Measurements from ENCODE around the gene CANT1.
A peak's percentile ranks its signal among the peaks of the same experiment; 100 is the strongest.
"Not testable (repeated sequence)": the region's sequence is repeated elsewhere in the genome, so short reads cannot be mapped to it uniquely, and the experiment has no call there.

Gene CANT1

DNA sequence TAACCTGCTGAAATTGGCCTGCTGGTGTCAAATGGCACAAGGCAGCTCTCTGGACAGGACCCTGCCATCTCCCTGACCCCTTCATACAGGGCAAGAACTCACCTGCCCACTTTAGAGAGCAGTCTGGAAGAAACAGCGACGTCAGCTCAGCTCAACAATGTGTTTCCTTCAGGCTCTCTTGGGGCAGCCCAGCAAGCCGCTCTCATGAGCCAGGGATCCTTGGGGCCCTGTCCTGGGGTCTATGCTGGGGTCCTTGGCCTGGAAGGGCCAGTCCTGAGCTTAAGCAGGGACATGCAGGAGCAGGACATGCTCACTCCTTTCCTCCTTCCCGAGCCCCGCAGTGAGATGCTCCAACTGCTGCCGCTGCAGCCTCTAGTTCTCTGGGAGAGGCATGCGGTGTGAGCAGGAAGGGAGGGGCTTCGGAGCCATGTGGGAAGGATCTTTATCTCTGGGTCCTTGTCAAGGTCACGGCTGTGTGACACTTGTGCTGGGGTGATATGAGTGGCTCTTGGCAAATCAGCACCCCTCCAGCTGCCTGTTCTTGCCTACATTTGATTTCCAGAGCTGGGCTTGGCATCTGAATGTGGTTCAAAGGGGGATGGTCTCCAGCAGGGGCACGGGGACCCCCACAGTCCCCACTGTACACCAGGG is 17.8 kb upstream of the CANT1 start:
- no peak for DNase-seq

DNA sequence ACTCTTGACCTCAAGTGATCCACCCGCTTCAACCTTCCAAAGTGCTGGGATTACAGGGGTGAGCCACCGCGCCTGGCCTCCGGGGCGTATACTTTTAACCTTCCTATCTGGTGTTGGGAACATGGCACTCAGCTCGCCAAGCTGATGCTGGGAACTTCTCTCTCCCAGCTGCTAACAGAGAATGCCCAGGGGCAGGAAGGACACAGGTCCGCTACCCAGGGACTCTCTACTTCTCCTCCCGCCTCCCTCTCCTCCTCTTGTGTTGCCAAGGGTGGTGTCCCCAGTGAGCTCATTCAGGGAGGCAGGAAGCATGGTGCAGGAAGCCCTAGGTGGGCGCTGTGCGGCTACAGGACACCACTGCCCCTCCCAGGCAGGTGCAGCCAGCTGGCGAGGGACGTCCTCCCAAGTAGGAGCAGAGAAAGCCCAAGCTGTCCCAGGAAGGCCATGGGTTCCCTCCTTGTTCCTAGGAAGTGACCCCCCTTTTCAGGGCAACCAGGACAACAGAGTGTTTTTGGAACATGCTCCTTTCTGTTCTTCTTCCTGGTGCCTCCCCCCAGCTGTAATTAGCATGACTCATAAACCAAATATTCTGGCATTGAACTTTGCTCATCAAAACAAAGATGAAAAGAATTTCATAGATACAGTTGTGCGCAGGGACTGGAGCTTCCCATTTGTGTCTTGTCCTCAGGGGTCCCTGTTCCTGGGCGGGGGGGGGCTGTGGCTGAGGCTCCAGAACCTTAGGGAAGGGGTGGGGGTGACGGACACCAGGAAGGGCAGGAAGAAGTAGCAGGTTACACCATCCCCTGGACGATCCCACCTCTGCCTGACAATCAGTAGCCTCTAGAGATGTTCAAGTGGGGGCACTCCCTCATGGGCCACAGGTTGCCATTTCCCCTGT is 17.1 kb upstream of the CANT1 start:
- no peak for DNase-seq

DNA sequence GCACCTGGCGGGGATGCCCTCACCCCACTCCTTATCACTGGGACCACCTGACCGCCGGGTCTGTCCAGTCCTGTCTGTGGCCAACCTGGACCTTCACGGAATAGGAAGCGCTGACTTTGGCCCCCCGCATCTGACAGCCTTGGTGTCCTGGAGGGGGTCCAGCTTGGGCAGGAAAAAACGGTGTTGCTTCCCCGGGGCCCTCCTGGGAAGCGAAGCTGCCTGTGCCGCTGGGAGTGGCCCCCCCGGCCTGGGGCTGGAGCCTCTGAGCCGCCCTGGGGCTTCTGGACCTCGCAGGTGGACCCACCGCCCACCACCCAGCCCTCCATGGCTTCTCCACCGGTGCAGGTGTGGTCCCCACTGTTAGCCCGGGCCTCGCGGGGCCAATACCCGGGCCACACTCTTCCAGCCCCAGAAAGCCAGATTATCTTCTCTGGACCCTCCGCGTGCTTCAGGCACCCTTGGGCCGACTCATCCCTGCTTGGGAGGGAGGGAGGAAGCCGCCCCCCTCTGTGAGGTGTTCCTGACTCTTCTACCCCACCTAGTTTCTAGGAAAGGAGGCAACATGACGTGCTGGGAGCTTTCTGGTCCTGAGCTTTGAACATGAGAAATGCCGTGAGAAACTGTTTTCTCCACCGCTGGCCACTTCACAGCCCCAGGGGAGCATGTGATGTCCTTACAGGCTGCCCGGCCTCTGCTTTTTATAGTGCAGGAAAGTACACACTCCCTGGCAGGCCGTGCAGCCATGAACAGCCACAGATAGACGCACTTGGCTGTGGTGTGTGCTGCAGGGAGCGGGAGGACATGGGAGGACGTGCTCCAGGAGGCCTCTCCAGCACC is 15.6 kb upstream of the CANT1 start:
- DNase-seq, result no peak

DNA sequence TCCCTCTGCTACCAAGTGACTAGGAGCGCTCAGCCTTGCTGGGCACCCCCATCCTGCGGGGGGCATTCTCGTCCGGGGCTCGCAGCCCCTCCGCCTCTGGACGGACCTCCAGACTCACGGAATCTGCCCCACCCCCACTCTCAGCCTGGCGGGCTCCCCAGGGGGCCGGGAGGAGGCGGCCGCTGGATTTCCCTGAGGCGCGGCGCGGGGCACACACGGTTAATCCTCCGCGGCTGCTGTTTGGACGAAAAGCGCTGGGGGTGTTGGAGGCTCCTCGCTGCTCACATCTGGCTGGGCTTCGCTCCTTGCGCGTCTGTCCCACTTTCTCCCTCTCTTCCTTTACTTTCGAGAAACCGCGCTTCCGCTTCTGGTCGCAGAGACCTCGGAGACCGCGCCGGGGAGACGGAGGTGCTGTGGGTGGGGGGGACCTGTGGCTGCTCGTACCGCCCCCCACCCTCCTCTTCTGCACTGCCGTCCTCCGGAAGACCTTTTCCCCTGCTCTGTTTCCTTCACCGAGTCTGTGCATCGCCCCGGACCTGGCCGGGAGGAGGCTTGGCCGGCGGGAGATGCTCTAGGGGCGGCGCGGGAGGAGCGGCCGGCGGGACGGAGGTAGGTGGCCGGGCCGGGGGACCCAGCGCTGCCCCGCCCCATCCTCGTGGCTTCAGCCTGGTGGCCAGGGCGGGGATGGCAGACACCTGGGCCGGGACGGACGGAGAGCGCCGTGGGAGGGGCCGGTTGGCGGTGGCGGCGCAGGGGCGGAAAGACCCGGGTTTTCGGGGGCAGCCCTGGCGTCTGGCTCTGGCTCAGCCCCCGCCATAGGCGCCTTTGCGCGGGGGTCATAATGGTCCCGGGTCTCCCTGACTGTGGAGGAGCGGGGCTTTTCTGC is 14.6 kb upstream of the CANT1 start, which contains the start of gene C1QTNF1:
Gene C1QTNF1 (plus strand): TSS at position 284 of the 886 bp plus-strand sequence. CDS start 19,800 bp downstream, outside the sequence.
- DNase-seq, result peak; percentile 55

DNA sequence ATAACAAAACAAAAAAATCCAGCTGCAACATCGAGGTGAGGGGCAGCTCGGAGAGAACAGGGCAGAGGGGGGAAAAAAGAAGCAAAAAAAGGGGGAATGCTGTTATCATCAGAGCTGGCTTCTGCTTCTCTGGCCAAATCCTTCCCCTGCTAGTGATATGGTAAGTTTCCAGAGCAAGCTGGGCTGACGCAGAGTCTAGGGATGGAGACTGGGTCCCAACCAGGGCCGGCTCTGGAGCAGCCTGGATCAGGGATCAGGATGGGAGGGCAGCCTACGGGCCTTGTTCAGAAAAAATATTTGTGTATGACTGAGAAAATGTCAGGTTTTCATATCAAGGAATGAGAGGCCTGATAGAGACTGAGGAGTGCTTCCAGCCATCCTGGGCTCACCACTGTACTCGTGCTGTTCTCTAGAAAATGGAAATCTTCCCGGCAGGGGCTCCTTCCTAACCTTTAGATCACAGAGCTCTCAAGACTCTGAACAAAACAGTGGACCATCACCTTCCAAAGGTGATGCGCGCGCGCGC is 13.7 kb upstream of the CANT1 start:
- no peak for DNase-seq

DNA sequence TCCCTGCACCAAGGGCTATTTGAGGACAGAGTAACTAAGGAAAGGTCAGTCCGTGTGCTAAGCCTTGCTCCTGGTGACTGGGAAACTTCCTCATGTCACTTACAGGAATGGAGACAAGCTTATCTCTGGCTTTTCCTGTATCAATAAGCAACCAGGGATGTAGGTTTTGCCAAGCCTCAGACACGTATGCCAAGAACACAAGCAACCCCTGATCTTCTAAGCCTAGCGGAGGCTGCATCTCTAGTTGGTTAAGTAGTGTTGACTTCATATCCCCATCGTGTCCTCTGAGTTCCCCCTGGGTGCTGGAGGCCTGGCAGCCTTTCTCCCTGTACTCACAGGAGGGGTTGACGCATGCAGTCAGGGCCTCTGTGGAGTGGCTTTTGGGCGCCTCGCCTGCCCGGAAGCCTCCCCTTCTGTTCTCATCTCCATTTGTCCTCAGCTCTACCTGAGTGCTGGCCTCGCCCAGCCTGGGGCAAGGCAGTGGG is 13.0 kb upstream of the CANT1 start:
- DNase-seq, result no peak

DNA sequence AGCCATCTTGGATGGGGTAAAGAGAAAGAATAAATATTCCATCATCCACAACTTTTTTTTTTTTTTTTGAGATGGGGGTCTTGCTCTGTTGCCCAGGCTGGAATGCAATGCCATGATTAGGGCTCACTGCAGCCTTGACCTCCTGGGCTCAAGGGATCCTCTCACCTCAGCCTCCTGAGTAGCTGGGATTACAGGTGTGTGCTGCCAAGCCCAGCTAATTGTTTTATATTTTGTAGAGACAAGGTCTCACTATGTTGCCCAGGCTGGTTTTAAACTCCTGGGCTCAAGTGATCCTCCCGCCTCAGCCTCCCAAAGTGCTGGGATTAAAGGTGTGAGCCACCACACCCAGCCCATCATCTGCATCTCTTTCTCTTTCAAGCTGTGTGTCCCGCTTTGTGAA is 12.4 kb upstream of the CANT1 start:
- not testable (repeated sequence) for DNase-seq

DNA sequence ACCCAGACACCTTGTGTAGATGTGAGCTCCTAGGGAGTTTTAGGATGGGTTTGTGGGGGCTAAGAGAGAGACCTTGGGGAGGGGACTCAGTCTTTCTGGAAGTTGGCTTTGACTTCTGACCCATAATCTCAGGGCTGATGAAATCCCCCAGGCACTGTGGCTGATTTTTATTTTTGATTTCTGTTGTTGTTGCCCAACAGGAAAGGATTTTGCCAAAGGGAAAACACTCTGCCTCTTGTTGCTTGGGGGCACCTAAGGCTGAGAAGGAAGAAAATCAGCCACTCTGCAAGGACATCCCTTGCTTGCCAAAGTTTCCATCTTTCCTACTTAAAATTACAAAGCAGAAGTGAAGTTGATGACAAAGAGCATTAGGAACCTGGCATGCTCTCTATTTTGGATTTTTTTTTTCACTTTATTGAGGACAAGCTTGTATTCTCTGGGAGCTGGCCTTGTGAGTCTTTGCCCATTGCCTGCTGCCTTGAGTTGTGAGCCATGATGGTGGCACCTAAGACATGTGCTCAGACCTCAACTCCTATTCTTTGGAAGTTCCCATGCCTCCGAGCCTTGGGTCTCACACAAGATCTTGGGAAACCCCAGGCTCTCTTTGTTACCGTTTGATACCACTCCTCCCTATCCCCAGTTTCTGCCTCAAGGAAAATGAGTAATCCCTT is 11.2 kb upstream of the CANT1 start:
- DNase-seq, result peak; percentile 23

DNA sequence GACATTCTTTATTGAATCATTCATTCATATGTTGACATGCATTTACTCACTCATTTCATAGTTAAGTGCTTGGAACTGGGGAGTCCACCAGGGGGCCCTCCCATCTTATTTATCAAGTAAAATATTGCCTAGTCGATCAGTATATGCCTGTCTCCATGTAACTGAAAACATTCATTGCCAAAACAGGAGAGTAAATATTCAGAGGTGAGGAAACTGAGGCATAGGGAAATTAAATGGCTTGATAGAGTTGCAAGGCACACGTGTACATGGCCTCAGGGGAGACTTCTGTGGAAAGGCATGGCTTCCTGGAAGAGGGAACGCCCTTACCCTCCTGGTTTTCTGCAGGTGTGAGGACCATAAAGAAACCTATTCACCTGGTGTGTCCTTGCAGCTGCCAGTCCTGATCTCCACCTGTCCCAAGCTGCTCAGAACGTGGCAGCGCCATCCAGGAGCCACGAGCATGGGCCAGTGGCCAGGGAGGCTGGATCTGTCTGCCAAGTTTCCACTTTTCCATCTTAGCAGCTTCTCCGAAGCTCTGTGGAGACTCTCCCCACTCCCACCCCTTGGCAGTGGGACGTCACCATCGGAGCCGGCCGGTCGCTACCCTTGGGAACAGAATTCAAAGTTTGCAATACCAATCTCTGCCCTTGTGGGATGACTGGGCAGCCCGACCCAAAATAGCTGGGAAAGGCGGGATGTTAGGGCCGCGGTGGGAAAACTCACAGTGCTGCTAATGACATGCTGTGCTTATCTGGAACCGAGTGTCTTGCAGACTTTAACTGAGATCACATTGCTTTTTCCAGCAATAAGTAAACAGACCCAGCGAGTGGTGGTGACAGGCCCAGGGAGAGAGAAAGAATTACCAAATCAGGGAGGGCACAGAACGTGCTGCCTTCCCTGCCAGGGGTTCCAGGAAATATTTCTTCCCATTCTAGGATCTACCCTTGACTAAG is 10.3 kb upstream of the CANT1 start:
- peak; percentile 86 for DNase-seq

DNA sequence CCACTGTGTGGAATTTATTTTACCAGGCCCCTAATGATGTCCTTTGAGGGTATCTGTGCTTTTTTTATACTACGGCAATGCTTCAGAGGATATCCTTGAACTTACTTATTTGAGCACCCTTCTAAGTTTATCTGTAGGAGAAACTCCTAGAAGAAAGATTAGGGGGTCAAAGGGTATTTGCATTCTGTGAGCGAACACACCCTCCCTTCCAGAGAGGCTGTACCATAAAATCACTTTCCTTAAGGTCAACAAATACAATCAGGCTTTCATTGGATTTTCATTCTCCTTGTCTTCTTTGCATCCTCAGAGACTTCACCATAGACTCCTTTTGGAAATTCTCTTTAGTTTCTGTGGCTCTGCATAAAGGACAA is 9.7 kb upstream of the CANT1 start:
- no peak for DNase-seq

DNA sequence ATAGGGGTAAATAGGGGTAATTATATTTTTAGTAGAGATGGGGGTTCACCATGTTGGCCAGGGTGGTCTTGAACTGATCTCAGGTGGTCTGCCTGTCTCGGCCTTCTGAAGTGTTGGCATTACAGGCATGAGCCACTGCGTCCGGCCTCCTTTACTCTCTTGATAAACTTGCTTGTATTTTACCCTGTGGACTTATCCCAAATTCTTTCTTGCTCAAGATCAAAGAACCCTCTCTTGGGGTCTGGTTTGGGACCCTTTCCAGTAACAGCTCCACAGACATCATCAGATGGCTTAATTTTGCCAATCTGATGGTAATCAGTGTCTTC is 8.8 kb upstream of the CANT1 start:
- no peak for DNase-seq

DNA sequence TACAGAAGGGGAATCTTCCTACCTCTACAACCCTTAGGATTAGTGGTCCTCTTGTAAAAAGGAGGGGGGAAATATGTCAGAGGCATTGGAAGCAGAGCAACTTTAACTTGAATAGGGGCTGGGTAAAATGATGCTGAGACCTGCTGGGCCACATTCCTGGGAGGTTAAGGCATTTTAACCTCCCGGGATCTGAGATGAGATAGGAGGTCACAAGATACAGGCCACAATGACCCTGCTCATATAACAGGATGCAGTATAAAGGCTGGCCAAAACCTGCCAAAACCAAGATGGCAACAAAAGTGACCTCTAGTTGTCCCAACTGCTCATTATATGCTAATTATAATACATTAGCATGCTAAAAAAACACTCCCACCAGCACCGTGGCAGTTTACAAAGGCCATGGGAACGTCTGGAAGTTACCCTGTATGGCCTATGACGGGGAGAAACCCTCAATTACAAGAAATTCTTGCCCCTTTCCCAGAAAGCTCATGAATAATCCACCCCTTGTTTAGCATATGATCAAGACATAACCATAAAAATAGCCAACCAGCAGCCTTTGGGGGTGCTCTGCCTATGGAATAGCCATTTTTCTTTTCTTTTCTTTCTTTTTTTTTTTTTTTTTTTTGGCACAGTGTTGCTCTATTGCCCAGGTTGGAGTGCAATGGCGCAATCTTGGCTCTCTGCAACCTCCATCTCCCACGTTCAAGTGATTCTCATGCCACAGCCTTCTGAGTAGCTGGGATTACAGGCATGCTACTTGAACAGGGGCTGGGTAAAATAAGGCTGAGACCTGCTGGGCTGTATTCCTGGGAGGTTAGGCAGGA is 8.2 kb upstream of the CANT1 start:
- no peak for DNase-seq

DNA sequence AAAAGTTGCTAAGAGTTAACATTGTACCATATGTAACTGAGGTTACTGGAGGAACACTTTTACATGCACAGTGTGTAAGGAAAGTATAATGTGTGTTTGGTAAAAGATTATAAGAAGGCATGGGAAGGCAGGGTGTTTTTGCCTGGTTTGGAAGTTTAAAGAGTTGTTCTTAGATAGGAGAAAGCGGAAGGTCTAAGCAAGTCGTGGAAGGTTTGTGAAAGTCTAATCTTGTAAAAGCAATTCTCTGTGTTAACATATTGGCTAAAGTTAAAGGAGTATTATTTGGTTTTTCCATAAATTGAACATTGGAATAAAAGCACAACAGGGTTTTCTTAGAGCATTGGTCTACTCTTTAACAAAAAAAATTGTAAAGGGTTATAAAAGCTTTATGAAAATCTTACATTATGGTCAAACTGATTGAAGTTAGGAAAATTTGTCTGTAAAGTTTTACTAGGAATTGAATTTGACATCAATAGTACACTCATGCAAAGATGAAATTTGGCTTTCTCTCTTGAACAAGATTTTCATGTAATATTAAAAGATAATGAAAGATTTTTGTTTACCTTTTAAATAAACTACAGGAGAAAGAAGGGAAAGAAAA is 4.7 kb upstream of the CANT1 start:
- DNase-seq, result no peak

DNA sequence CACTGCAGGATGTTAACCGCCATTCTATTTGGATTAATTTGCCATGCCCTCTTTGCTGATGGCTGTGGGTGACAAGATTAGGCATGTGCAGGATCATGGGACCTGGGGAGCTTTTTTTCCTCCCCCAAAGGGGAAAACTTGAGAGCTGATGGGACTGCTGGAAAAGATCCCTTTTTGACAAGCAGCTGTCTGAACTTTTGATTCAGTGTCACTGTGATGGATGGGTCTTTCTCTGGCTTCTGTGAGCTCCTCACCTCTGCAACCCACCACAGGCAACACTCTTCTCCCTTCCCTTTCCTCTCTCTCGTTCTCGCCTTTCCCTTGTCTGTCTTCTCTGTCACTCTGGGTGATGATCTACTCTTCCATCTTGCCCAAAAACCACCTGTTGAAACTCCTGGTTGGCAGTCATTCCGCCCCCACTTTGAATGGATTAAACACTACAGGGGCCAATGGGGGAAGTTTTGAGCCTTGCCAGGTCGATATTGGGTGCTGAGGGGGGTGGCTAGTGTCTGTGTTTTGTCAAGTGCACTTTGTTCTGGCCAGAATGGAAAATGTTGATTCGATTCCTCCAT is 3.1 kb upstream of the CANT1 start:
- DNase-seq, result no peak

DNA sequence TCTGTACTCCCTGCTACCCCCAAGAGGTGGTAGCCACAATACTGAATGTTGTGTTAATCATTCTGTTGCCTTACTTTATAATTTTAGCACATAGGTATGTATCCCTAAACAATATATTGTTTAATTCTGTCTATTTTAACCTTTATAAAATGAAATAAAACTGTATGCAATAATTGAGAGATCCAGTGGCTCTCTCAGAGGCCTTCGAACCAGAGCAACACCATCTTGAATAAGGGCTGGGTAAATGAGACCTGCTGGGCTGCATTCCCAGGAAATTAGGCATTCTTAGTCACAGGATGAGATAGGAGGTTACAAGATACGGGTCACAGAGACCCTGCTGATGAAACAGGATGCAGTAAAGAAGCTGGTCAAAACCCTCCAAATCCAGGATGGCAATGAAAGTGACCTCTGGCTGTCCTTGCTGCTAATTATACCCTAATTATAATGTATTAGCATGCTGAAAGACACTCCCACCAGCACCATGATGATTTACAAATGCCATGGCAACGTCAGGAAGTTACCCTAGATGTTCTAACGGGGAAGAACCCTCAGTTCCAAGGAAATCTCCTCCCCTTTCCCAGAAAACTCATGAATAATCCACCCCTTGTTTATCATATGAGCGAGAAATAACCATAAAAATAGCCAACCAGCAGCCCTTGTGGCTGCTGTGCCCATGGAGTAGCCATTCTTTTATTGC is 2.0 kb upstream of the CANT1 start:
- no peak for DNase-seq

DNA sequence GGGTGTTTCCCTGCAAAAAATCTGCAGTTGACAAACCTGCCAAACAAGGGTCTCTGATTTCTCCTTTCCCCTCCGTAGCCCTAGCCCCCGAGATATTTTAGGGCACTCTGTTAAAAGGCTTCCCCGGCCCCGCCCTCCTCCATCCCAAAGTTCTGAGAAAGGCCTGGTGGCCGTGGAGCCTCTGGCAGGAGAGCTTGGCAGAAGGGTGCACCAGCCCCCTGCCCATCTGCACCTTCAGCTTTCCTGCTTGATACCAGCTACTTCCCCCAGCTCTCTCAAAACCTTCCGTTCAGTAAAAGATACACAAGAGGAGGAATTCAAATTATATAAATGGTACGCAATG is 711 bp upstream of the CANT1 start:
- DNase-seq, result no peak

DNA sequence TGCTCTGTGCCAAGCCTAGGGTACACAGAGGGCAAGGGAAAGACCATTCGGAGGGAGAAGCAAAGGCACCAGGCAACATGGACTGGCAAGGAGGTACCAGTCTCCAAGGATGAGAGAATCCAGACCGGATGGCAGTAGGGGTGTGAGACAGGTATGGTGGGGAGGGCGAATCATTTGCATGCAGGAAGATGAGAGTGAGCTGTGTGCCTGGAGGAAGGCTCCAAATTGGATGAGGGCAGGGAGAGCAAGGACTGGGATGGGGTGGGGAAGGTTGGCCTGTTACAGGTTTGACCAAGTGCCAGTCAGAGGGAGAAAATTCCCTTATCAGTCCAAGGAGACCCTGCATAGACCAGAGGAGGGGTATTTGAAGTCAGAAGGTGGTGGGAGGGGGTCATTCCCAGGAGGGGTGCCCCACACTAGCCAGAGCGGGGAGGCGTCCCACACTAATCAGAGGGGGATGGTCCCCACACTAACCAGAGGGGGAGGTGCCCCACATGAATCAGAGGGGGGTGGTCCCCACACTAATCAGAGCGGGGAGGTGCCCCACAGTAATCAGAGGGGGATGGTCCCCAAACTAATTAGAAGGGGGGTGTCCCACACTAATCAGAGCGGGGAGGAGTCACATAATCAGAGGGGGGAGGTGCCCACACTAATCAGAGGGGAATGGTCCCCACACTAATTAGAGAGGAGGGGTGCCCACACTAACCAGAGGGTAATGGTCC is 737 bp downstream of the CANT1 start:
- DNase-seq, result no peak
